Measurements from ENCODE around the gene ASB13. TPM values are rescaled to one million over a fixed set of nuclear protein-coding genes. Genes with fewer than 3 reads are reported as not detected.

The ASB13 gene
- total and polyA plus RNA-seq, 10 of the 15 experiments (the other 5 are each of a cell fraction or from before 2014, with no cell fraction given) = 0.02 to 0.59 (median 0.10) TPM; not detected in 2

- TF ChIP-seq BMI1 (IDR thresholded peaks at IDR 0.05; ENCODE audit: borderline replicate concordance) (no peak), SUPT20H (IDR thresholded peaks at IDR 0.05; ENCODE audit: borderline replicate concordance, control insufficient read depth, low read depth, low read length) (no peak), ZBED1 (IDR thresholded peaks at IDR 0.05; ENCODE audit: borderline replicate concordance) (no peak), HCFC1 (IDR thresholded peaks at IDR 0.05; ENCODE audit: low read length) (no peak)
- TF ChIP-seq, protein P1, sequence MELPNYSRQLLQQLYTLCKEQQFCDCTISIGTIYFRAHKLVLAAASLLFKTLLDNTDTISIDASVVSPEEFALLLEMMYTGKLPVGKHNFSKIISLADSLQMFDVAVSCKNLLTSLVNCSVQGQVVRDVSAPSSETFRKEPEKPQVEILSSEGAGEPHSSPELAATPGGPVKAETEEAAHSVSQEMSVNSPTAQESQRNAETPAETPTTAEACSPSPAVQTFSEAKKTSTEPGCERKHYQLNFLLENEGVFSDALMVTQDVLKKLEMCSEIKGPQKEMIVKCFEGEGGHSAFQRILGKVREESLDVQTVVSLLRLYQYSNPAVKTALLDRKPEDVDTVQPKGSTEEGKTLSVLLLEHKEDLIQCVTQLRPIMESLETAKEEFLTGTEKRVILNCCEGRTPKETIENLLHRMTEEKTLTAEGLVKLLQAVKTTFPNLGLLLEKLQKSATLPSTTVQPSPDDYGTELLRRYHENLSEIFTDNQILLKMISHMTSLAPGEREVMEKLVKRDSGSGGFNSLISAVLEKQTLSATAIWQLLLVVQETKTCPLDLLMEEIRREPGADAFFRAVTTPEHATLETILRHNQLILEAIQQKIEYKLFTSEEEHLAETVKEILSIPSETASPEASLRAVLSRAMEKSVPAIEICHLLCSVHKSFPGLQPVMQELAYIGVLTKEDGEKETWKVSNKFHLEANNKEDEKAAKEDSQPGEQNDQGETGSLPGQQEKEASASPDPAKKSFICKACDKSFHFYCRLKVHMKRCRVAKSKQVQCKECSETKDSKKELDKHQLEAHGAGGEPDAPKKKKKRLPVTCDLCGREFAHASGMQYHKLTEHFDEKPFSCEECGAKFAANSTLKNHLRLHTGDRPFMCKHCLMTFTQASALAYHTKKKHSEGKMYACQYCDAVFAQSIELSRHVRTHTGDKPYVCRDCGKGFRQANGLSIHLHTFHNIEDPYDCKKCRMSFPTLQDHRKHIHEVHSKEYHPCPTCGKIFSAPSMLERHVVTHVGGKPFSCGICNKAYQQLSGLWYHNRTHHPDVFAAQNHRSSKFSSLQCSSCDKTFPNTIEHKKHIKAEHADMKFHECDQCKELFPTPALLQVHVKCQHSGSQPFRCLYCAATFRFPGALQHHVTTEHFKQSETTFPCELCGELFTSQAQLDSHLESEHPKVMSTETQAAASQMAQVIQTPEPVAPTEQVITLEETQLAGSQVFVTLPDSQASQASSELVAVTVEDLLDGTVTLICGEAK (IDR thresholded peaks at IDR 0.05; ENCODE audit: borderline replicate concordance) = no peak
Observed at GRCh38 chr10:5697342-5697741, 30.9 kb upstream of the ASB13 start (continued).

DNA sequence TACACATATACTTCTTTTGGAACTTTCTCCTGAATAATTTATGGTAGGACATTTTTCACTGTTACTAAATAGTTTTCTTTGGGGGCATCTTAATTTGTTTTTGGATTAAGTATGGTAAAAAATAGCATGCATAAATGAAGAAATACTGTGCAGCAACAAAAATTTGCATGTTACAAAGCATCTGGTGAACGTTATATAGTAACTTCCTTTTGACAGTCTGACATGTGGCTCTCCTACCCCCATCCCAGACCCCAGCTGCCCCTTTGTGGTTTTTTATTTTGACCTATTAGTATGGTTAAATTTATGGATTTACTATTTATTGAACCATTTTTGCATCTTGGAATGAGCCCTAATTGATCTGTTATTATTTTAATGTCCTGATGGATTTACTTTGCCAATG, 28.2 kb upstream of the ASB13 start:
- no peaks in the 10 kb centered on the region for H4K20me1 ChIP-seq (ENCODE audit: control insufficient read depth, insufficient read depth)
- no peak for ATAC-seq
- ChIA-PET RAD21 (ENCODE audit: unreplicated experiment) (interaction anchor here (1.1 to 2.7 kb wide), 5 partner anchors 10 to 150 kb away, joined by 4 to 22 read pairs (median 11); partner anchors contain the start of gene TASOR2), POLR2A (interaction anchor here (0.6 to 2.5 kb wide), 5 partner anchors 17 to 195 kb away, joined by 3 to 9 read pairs (median 7); partner anchors contain the start of genes ANKRD16 and FBH1), SMC1A (ENCODE audit: uncharacterized antibody, unreplicated experiment) (interaction anchor here (15.6 kb wide), 1 partner anchor 12 kb away, joined by 191 read pairs; no protein-coding TSS in a partner anchor), CTCF (interaction anchor here (1.0 to 2.8 kb wide), 4 partner anchors 11 to 116 kb away, joined by 3 to 21 read pairs (median 10); no protein-coding TSS in a partner anchor)
- H2AFZ ChIP-seq (ENCODE audit: control insufficient read depth, low read depth, low read length) = no peak overlapping the region
- intact Hi-C loops (cut with micrococcal nuclease; ENCODE audit: unreplicated experiment) = no loop called here
- H3K9ac ChIP-seq (ENCODE audit: control insufficient read depth, insufficient read depth, low read length) = no peak overlapping the region
- in situ Hi-C loops (cut with MboI) = no loop called here
- H3K4me3 ChIP-seq = no peak overlapping the region
- TF ChIP-seq MXI1 (IDR thresholded peaks at IDR 0.05; ENCODE audit: low read depth, low read length) (peak; percentile 34; the same call in 1 of the 2 replicates), RUNX3 (IDR thresholded peaks at IDR 0.05; ENCODE audit: low read length) (peak; percentile 34; the same call in 1 of the 2 replicates), KDM1A (IDR thresholded peaks at IDR 0.05; ENCODE audit: borderline replicate concordance) (no peak), YY1 (IDR thresholded peaks at IDR 0.05; ENCODE audit: low read depth, low read length) (no peak)
- TF ChIP-seq, protein P2, sequence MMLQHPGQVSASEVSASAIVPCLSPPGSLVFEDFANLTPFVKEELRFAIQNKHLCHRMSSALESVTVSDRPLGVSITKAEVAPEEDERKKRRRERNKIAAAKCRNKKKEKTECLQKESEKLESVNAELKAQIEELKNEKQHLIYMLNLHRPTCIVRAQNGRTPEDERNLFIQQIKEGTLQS (IDR thresholded peaks at IDR 0.05; ENCODE audit: borderline replicate concordance, extremely low read depth, low read depth, low read length) = no peak
- no peak overlapping the region for H3K27ac ChIP-seq (ENCODE audit: control insufficient read depth, insufficient read depth)
- DNase-seq (ENCODE audit: low read depth, low spot score) = no peak
- 0% methylated on average over 1 of the region's 1 CpG for WGBS (ENCODE audit: insufficient coverage, insufficient replicate concordance, low lambda C conversion rate, missing lambda C conversion rate)
- FAIRE-seq = peak; percentile 41
- BruUV-seq (replicated peaks) = no TSS peak
- H3K4me2 ChIP-seq (ENCODE audit: control insufficient read depth, insufficient read depth) = no peak overlapping the region
- no peaks in the 10 kb centered on the region for H3K36me3 ChIP-seq (ENCODE audit: control insufficient read depth in 2 of 2, insufficient read depth in 2 of 2, low read length in 1 of 2)
- peaks cover 1% of the 10 kb centered on the region; the same call in 2 of the 3 replicates for H3K9me3 ChIP-seq (replicated peaks; ENCODE audit: control insufficient read depth, insufficient read depth, low read length)
- H3K79me2 ChIP-seq (ENCODE audit: control insufficient read depth, insufficient read depth, low read length) = peaks cover 96% of the 10 kb centered on the region
- no peaks in the 10 kb centered on the region for H3K27me3 ChIP-seq (replicated peaks in 1 of 2; ENCODE audit: control insufficient read depth in 2 of 2, insufficient read depth in 2 of 2, low read length in 1 of 2)
- peaks cover 26% of the 10 kb centered on the region for H3K4me1 ChIP-seq (ENCODE audit: control insufficient read depth, insufficient read depth, low read length)
